ENCODE data around the gene KRT71. TPM values are rescaled to one million over a fixed set of nuclear protein-coding genes. Genes with fewer than 3 reads are reported as not detected.

KRT71 gene
- total RNA-seq, 2 experiments from 2014 or later, result not detected

DNA sequence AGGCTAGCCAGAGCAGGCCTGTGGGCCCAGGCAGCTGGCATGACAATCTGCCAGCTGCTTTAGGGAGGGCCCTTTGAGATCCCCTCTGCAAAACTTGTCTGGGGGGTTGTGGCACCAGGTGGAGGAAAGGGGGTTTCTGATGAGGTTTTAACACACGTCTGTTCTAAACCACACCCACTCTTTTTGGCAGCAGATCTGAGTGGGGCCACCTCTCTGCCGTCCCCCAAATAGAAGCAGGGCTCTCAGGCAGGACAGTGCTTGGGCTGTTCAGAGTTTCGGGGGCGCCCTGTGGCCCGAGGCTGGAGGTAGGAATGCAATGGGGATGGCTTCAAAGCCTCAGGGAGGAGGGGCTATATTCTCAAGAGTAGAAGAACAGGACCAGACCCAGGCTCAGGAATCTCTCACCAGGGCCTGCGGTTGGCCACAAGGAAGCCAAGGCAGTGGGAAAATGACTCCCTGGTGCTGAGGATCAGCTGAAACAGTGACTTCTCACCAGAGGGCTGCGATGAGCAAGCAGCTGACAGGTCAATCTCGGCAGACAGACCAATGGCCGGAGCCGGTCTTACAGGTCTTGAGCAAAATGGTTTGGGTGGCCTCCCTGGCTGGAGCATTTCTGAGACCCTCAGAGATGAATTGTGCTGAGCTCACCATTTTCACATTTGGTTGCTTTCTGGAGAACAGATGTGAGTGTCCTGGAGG, 31.2 kb downstream of the KRT71 start:
- no peaks in the 10 kb centered on the region for H3K4me1 ChIP-seq (ENCODE audit: insufficient read depth, low read length, poor library complexity, severe bottlenecking)
- H3K79me2 ChIP-seq (ENCODE audit: insufficient read depth, low read depth, low read length), result no peaks in the 10 kb centered on the region
- TF ChIP-seq, protein P1, sequence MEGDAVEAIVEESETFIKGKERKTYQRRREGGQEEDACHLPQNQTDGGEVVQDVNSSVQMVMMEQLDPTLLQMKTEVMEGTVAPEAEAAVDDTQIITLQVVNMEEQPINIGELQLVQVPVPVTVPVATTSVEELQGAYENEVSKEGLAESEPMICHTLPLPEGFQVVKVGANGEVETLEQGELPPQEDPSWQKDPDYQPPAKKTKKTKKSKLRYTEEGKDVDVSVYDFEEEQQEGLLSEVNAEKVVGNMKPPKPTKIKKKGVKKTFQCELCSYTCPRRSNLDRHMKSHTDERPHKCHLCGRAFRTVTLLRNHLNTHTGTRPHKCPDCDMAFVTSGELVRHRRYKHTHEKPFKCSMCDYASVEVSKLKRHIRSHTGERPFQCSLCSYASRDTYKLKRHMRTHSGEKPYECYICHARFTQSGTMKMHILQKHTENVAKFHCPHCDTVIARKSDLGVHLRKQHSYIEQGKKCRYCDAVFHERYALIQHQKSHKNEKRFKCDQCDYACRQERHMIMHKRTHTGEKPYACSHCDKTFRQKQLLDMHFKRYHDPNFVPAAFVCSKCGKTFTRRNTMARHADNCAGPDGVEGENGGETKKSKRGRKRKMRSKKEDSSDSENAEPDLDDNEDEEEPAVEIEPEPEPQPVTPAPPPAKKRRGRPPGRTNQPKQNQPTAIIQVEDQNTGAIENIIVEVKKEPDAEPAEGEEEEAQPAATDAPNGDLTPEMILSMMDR (conservative IDR thresholded peaks at IDR 0.05; ENCODE audit: low read length), result no peak
- no peak for TF ChIP-seq EZH2phosphoT487 (IDR thresholded peaks at IDR 0.05; ENCODE audit: borderline replicate concordance, low read depth, low read length)
- POLR2A ChIA-PET, result interaction anchor here (1.4 kb wide), 1 partner anchor 10 kb away, joined by 3 read pairs; no protein-coding TSS in a partner anchor
- BruUV-seq (replicated peaks), result no TSS peak
- no peaks in the 10 kb centered on the region for H3K9me3 ChIP-seq (ENCODE audit: low read length)
- H3K27ac ChIP-seq (ENCODE audit: low read depth, low read length, poor library complexity, severe bottlenecking), result no peak overlapping the region
- DNase-seq (ENCODE audit: low spot score), result no peak
- no peaks in the 10 kb centered on the region for H3K36me3 ChIP-seq (ENCODE audit: insufficient read depth, low read length)
- H2AFZ ChIP-seq (ENCODE audit: low read length), result no peak overlapping the region
- CTCF ChIA-PET (ENCODE audit: unreplicated experiment), result no interaction called here
- intact Hi-C loops (cut with micrococcal nuclease; ENCODE audit: unreplicated experiment), result no loop called here
- H4K20me1 ChIP-seq (ENCODE audit: insufficient read depth, low read length), result no peaks in the 10 kb centered on the region
- H3K4me3 ChIP-seq (ENCODE audit: low read depth, low read length, poor library complexity, severe bottlenecking), result no peak overlapping the region
- no peak overlapping the region for H3K4me2 ChIP-seq (ENCODE audit: low read length)
- H3K9me2 ChIP-seq (ENCODE audit: insufficient read depth, low read length), result no peaks in the 10 kb centered on the region

DNA sequence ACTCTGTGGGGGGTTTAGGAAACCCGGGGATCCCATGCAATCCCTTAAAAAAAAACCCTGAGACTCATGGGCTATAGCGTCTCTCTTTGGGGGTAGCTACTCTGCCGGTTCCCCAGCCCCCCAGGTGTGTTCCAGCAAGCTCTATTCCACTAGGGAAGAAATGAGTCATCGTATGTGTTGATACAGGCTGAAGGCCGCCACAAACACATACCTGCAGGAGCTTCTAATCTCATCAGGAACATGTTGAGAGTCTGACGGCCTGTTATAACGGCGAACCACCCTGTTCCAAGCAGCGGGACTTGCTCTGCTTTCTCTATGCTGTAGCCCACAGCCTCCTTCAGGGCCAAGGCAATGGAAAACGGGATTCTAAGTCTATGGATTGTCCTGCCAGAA, 31.8 kb downstream of the KRT71 start:
- intact Hi-C loops (cut with micrococcal nuclease; ENCODE audit: unreplicated experiment), result no loop called here
- H3K36me3 ChIP-seq (ENCODE audit: insufficient read depth, low read length), result no peaks in the 10 kb centered on the region
- no peak overlapping the region for H3K27ac ChIP-seq (ENCODE audit: low read depth, low read length, poor library complexity, severe bottlenecking)
- no peak for DNase-seq (ENCODE audit: low spot score)
- CTCF ChIA-PET (ENCODE audit: unreplicated experiment), result no interaction called here
- TF ChIP-seq EZH2phosphoT487 (IDR thresholded peaks at IDR 0.05; ENCODE audit: borderline replicate concordance, low read depth, low read length), result no peak
- TF ChIP-seq, protein P1 (conservative IDR thresholded peaks at IDR 0.05; ENCODE audit: low read length), result no peak
- BruUV-seq (replicated peaks), result no TSS peak
- no peaks in the 10 kb centered on the region for H3K4me1 ChIP-seq (ENCODE audit: insufficient read depth, low read length, poor library complexity, severe bottlenecking)
- H4K20me1 ChIP-seq (ENCODE audit: insufficient read depth, low read length), result no peaks in the 10 kb centered on the region
- POLR2A ChIA-PET, result interaction anchor here (1.4 kb wide), 1 partner anchor 11 kb away, joined by 3 read pairs; no protein-coding TSS in a partner anchor
- no peak overlapping the region for H2AFZ ChIP-seq (ENCODE audit: low read length)
- no peak overlapping the region for H3K4me2 ChIP-seq (ENCODE audit: low read length)
- H3K79me2 ChIP-seq (ENCODE audit: insufficient read depth, low read depth, low read length), result no peaks in the 10 kb centered on the region
- H3K9me3 ChIP-seq (ENCODE audit: low read length), result no peaks in the 10 kb centered on the region
- H3K4me3 ChIP-seq (ENCODE audit: low read depth, low read length, poor library complexity, severe bottlenecking), result no peak overlapping the region
- H3K9me2 ChIP-seq (ENCODE audit: insufficient read depth, low read length), result no peaks in the 10 kb centered on the region
